GM21528 (cell line): ENCODE data around the gene PLD5.
"Not testable (repeated sequence)": the region's sequence is repeated elsewhere in the genome, so short reads cannot be mapped to it uniquely, and the experiment has no call there.

Source experiments
- ATAC-seq: cut with Tn5 transposase; IDR thresholded peaks from one replicate; pipeline ENCODE4 v1.9.1; 2021; ENCODE audit warnings: mild to moderate bottlenecking, moderate library complexity; ENCODE audit not compliant: unreplicated experiment, low FRiP score

PLD5 gene

GRCh38 chr1:242086706-242087105, 437.8 kb downstream of the PLD5 start:
- no peak for ATAC-seq

- no peak for ATAC-seq
These were observed 438.4 kb downstream of the PLD5 start for GRCh38 chr1:242086093-242086492.

GRCh38 chr1:242083742-242084141, 440.8 kb downstream of the PLD5 start:
- ATAC-seq: no peak

- no peak for ATAC-seq
These were observed 443.1 kb downstream of the PLD5 start for GRCh38 chr1:242081446-242081845.

GRCh38 chr1:242065813-242066212, 458.7 kb downstream of the PLD5 start:
- no peak for ATAC-seq

GRCh38 chr1:242062271-242062670, 462.2 kb downstream of the PLD5 start:
- ATAC-seq: no peak

- ATAC-seq: no peak
These were observed 464.5 kb downstream of the PLD5 start for GRCh38 chr1:242059976-242060375.

- ATAC-seq: peak; percentile 84
These were observed 465.9 kb downstream of the PLD5 start for GRCh38 chr1:242058582-242058981.

- not testable (repeated sequence) for ATAC-seq
These were observed 466.3 kb downstream of the PLD5 start for GRCh38 chr1:242058181-242058580.

GRCh38 chr1:242057745-242058115, 466.8 kb downstream of the PLD5 start:
- ATAC-seq: no peak

GRCh38 chr1:242056988-242057744, 467.3 kb downstream of the PLD5 start:
- ATAC-seq: no peak

- no peak for ATAC-seq
These were observed 468.7 kb downstream of the PLD5 start for GRCh38 chr1:242055749-242056320.

- no peak for ATAC-seq
These were observed 481.3 kb downstream of the PLD5 start for GRCh38 chr1:242043165-242043564.

GRCh38 chr1:242034392-242034791, 490.1 kb downstream of the PLD5 start:
- no peak for ATAC-seq

GRCh38 chr1:242033447-242033846, 491.1 kb downstream of the PLD5 start:
- no peak for ATAC-seq
